ENCODE measurements around the gene GPR137C.

GPR137C gene

DNA sequence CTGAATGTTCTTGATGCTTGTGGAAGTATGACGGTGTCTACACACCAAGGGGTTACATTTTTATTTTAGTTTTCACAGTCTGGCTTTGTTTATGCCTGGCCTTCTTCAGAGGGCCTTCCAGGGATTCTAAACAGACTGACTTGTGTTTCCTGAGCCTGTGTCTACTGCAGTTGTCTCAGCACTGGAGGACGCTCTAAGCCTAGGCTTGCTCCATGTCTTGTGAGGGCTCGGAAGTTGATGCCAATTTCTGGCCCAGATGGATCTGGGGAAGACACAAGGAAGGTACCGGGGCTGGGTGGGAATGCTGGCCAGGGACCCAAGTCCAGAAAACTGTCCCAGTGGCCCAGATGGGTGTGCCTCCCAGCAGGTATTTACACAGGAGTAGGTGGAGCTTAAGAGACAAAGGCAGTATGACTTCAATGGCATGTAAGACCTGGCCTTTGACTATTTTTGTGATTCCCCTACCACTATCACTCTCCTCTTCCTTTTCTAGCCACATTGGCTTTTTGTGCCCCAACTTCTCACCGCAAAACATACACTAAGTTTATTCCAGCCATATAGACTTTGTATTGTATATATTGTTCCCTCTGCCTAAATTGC lies 56.9 kb downstream of the GPR137C start:
- no peak overlapping the region for H3K4me3 ChIP-seq (ENCODE audit: low read depth, low read length)
- H3K27ac ChIP-seq (ENCODE audit: low read depth, low read length), result no peak overlapping the region
- no peaks in the 10 kb centered on the region for H3K79me2 ChIP-seq (ENCODE audit: control insufficient read depth, insufficient read depth, low read length, unreplicated experiment)
- no peaks in the 10 kb centered on the region for H3K36me3 ChIP-seq (ENCODE audit: insufficient read depth, low read length)
- H3K27me3 ChIP-seq (ENCODE audit: insufficient read depth, low read length), result no peaks in the 10 kb centered on the region
- H2AFZ ChIP-seq (ENCODE audit: low read length, unreplicated experiment), result no peak overlapping the region
- H3K4me1 ChIP-seq (ENCODE audit: control insufficient read depth, insufficient read depth, low read length, unreplicated experiment), result no peaks in the 10 kb centered on the region

DNA sequence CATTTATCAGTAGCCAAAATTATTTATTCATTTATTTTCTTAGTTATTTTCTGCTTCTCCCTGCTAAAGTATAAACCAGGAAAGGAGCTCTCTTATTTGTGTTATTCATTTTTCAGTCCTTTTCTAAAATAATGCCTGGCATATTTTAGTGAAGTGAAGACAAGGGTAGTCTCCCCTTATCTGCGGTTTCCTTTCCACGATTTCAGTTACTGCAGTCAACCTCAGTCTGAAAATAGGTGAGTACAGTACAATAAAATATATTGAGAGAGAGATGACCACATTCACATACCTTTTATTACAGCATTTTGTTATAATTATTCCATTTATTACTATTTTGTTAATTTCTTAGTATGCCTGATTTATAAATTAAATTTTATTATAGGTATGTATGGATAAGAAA lies 57.6 kb downstream of the GPR137C start:
- Histone ChIP-seq H3K27ac (ENCODE audit: low read depth, low read length) (no peak overlapping the region), H3K4me1 (ENCODE audit: control insufficient read depth, insufficient read depth, low read length, unreplicated experiment) (no peaks in the 10 kb centered on the region), H3K4me3 (ENCODE audit: low read depth, low read length) (no peak overlapping the region), H3K27me3 (ENCODE audit: insufficient read depth, low read length) (no peaks in the 10 kb centered on the region), H3K36me3 (ENCODE audit: insufficient read depth, low read length) (no peaks in the 10 kb centered on the region), H2AFZ (ENCODE audit: low read length, unreplicated experiment) (no peak overlapping the region), H3K79me2 (ENCODE audit: control insufficient read depth, insufficient read depth, low read length, unreplicated experiment) (no peaks in the 10 kb centered on the region)

DNA sequence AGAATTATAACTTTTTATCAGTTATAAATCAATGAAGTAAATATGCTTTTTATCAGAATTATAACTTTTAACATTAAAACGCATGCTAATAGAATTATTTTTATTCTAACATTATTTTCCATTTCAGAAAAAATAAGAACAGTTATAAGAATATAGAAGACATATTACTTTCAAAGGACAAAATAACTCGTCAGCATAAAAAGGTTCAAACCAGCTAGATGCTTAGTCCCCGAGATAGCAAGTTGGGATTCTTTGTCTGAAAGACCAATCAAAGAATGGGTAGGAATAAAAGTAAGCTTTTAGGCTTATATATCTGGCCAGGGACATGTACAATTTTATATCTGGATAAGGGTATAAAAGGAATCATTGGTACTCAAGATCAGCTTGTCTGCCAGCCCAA lies 66.0 kb downstream of the GPR137C start:
- H3K4me3 ChIP-seq (ENCODE audit: low read depth, low read length), result no peak overlapping the region
- no peaks in the 10 kb centered on the region for H3K4me1 ChIP-seq (ENCODE audit: control insufficient read depth, insufficient read depth, low read length, unreplicated experiment)
- H3K27me3 ChIP-seq (ENCODE audit: insufficient read depth, low read length), result no peaks in the 10 kb centered on the region
- no peak overlapping the region for H2AFZ ChIP-seq (ENCODE audit: low read length, unreplicated experiment)
- no peaks in the 10 kb centered on the region for H3K79me2 ChIP-seq (ENCODE audit: control insufficient read depth, insufficient read depth, low read length, unreplicated experiment)
- no peaks in the 10 kb centered on the region for H3K36me3 ChIP-seq (ENCODE audit: insufficient read depth, low read length)
- H3K27ac ChIP-seq (ENCODE audit: low read depth, low read length), result no peak overlapping the region

DNA sequence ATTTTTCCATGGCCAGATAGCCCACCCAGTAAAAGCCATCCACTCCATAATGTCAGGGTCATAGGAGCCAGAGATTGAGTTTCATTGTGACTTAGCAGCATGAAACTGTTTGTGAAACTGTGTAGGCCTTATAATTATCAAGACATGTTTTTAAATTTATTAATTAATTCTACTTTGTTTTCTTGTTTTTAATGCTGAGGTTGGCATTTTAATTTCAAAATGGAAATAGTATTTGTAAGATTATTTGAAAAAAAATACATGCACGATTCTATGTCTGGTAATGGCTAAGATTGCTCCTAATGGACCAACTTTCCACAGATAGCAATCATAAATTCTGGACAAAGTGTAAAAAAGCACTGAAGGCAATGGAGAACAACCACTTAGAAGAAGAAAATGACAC lies 67.1 kb downstream of the GPR137C start:
- H3K27me3 ChIP-seq (ENCODE audit: insufficient read depth, low read length), result no peaks in the 10 kb centered on the region
- no peaks in the 10 kb centered on the region for H3K79me2 ChIP-seq (ENCODE audit: control insufficient read depth, insufficient read depth, low read length, unreplicated experiment)
- no peak overlapping the region for H2AFZ ChIP-seq (ENCODE audit: low read length, unreplicated experiment)
- no peaks in the 10 kb centered on the region for H3K36me3 ChIP-seq (ENCODE audit: insufficient read depth, low read length)
- H3K27ac ChIP-seq (ENCODE audit: low read depth, low read length), result no peak overlapping the region
- no peaks in the 10 kb centered on the region for H3K4me1 ChIP-seq (ENCODE audit: control insufficient read depth, insufficient read depth, low read length, unreplicated experiment)
- H3K4me3 ChIP-seq (ENCODE audit: low read depth, low read length), result no peak overlapping the region

DNA sequence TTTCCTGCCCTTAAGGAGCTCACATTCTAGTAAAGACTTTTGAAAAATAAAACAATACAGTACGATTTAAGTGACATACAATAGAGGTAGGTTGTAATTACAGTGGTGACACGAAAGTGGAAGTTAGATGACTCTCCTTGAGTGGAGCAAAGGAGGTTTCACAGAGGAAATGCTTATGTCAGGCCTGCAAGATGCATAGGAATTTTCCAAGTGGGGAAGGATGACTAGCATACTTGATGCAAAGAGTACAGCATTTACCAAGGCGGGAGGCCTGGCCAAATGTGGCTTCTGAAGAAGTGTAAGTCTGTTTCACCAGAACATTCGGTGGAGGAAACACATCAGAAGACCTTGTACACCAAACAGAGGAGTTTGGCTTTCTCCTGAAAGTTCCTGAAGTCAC lies 87.5 kb downstream of the GPR137C start:
- H3K4me1 ChIP-seq (ENCODE audit: control insufficient read depth, insufficient read depth, low read length, unreplicated experiment), result no peaks in the 10 kb centered on the region
- H3K4me3 ChIP-seq (ENCODE audit: low read depth, low read length), result no peak overlapping the region
- H3K79me2 ChIP-seq (ENCODE audit: control insufficient read depth, insufficient read depth, low read length, unreplicated experiment), result no peaks in the 10 kb centered on the region
- H3K36me3 ChIP-seq (ENCODE audit: insufficient read depth, low read length), result peaks cover 31% of the 10 kb centered on the region
- no peak overlapping the region for H3K27ac ChIP-seq (ENCODE audit: low read depth, low read length)
- H3K27me3 ChIP-seq (ENCODE audit: insufficient read depth, low read length), result no peaks in the 10 kb centered on the region
- no peak overlapping the region for H2AFZ ChIP-seq (ENCODE audit: low read length, unreplicated experiment)

DNA sequence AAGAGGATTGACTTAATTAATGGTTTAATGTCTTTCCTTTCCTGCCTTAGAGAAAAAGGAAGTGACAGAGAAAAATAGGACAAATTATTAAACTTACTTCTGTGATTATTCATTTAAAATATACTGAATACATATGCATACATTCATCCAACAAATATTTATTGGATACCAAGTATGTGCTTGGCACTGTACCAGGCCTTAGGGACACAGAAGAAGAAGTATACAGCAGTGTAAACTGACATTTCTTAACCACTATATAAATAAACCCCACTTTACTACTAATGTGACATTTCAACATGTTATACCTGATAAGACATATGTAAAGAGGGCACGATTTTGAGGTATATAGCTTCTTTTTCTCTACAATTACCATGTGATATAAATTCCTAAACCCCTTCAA lies 89.1 kb downstream of the GPR137C start:
- Histone ChIP-seq H3K36me3 (ENCODE audit: insufficient read depth, low read length) (peaks cover 37% of the 10 kb centered on the region), H3K4me1 (ENCODE audit: control insufficient read depth, insufficient read depth, low read length, unreplicated experiment) (no peaks in the 10 kb centered on the region), H3K4me3 (ENCODE audit: low read depth, low read length) (no peak overlapping the region), H2AFZ (ENCODE audit: low read length, unreplicated experiment) (no peak overlapping the region), H3K79me2 (ENCODE audit: control insufficient read depth, insufficient read depth, low read length, unreplicated experiment) (no peaks in the 10 kb centered on the region), H3K27me3 (ENCODE audit: insufficient read depth, low read length) (no peaks in the 10 kb centered on the region), H3K27ac (ENCODE audit: low read depth, low read length) (no peak overlapping the region)

DNA sequence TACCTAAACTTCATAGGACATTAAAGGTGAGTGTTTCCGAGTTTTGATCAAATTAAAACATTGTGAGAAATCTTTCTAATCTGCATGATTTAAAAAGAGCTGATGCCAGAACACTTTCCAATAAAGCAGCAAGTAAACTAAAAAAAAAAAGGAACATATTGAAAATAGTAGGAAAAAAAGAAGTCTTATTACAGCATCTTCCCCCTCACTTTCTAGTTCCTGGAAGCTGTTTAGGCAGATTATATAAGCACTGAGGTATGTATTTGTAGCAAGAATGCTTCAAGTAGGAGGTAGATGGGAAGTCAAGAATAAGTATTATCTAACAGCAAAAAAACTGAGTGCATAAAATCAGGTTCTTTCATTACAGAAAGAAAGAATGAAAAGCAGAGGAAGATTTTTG lies 96.9 kb downstream of the GPR137C start:
- Histone ChIP-seq H2AFZ (ENCODE audit: low read length, unreplicated experiment) (no peak overlapping the region), H3K4me1 (ENCODE audit: control insufficient read depth, insufficient read depth, low read length, unreplicated experiment) (no peaks in the 10 kb centered on the region), H3K27ac (ENCODE audit: low read depth, low read length) (no peak overlapping the region), H3K27me3 (ENCODE audit: insufficient read depth, low read length) (no peaks in the 10 kb centered on the region), H3K4me3 (ENCODE audit: low read depth, low read length) (no peak overlapping the region), H3K36me3 (ENCODE audit: insufficient read depth, low read length) (peaks cover 19% of the 10 kb centered on the region; the same call in 1 of the 2 replicates), H3K79me2 (ENCODE audit: control insufficient read depth, insufficient read depth, low read length, unreplicated experiment) (no peaks in the 10 kb centered on the region)

DNA sequence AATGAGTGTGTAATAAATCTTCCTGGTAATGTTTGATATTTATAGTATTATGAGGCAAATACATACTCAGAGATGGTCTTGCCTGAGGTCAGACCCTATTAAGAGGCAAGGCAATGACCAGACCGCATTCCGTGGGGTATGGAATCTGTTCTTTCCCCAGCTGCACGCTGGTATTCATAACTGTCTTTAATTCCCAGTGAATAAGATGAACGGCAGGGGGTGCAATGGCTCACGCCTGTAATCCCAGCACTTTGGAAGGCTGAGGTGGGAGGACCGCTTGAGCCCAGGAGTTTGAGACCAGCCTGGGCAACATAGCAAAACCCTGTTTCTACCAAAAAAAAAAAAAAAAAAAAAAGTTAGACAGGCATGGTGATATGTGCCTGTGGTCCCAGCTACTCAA lies 98.1 kb downstream of the GPR137C start:
- H3K4me3 ChIP-seq (ENCODE audit: low read depth, low read length), result no peak overlapping the region
- no peaks in the 10 kb centered on the region for H3K27me3 ChIP-seq (ENCODE audit: insufficient read depth, low read length)
- no peaks in the 10 kb centered on the region for H3K79me2 ChIP-seq (ENCODE audit: control insufficient read depth, insufficient read depth, low read length, unreplicated experiment)
- H2AFZ ChIP-seq (ENCODE audit: low read length, unreplicated experiment), result no peak overlapping the region
- H3K4me1 ChIP-seq (ENCODE audit: control insufficient read depth, insufficient read depth, low read length, unreplicated experiment), result no peaks in the 10 kb centered on the region
- peaks cover 19% of the 10 kb centered on the region; the same call in 1 of the 2 replicates for H3K36me3 ChIP-seq (ENCODE audit: insufficient read depth, low read length)
- no peak overlapping the region for H3K27ac ChIP-seq (ENCODE audit: low read depth, low read length)

DNA sequence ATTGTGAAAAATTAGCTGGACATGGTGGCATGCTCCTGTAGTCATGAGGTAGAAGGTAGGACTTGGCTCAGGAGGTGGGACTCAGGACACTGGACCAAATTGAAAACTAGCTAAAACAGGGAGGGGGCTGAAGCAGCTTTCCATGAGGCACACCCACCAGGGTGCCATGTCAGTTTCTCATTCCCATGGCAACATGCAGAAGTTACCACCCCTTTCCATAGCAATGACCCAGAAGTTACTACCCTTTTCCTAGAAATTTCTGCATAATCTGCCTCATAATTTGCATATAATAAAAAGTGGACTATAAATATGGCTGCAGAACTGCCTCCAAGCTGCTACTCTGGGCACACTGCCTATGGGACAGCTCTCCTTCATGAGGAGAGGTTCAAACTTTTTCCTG lies 104.3 kb downstream of the GPR137C start:
- Histone ChIP-seq H3K27ac (ENCODE audit: low read depth, low read length) (no peak overlapping the region), H2AFZ (ENCODE audit: low read length, unreplicated experiment) (no peak overlapping the region), H3K79me2 (ENCODE audit: control insufficient read depth, insufficient read depth, low read length, unreplicated experiment) (no peaks in the 10 kb centered on the region), H3K4me1 (ENCODE audit: control insufficient read depth, insufficient read depth, low read length, unreplicated experiment) (no peaks in the 10 kb centered on the region), H3K27me3 (ENCODE audit: insufficient read depth, low read length) (no peaks in the 10 kb centered on the region), H3K4me3 (ENCODE audit: low read depth, low read length) (no peak overlapping the region), H3K36me3 (ENCODE audit: insufficient read depth, low read length) (peaks cover 26% of the 10 kb centered on the region)

DNA sequence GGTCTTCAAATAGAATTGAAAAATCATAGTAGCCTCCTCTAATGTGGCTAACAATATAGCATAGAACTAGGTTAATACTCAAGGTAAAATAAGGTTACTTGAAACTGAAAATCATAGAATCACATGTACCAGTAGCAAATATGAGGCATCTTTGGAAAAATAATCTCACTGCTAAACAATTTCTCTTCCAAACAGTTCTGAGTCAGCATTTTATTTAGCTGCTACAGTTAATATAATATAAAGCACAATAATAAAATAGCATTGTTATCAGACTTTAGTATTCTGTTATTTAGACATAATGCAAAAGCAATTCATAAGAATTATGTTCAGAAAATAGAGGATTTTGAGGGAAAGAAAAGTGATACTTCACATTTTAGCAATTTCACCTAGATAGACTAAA lies 107.7 kb downstream of the GPR137C start:
- Histone ChIP-seq H3K27me3 (ENCODE audit: insufficient read depth, low read length) (no peaks in the 10 kb centered on the region), H3K4me3 (ENCODE audit: low read depth, low read length) (no peak overlapping the region), H2AFZ (ENCODE audit: low read length, unreplicated experiment) (no peak overlapping the region), H3K27ac (ENCODE audit: low read depth, low read length) (no peak overlapping the region), H3K36me3 (ENCODE audit: insufficient read depth, low read length) (peaks cover 23% of the 10 kb centered on the region), H3K4me1 (ENCODE audit: control insufficient read depth, insufficient read depth, low read length, unreplicated experiment) (no peaks in the 10 kb centered on the region), H3K79me2 (ENCODE audit: control insufficient read depth, insufficient read depth, low read length, unreplicated experiment) (no peaks in the 10 kb centered on the region)

DNA sequence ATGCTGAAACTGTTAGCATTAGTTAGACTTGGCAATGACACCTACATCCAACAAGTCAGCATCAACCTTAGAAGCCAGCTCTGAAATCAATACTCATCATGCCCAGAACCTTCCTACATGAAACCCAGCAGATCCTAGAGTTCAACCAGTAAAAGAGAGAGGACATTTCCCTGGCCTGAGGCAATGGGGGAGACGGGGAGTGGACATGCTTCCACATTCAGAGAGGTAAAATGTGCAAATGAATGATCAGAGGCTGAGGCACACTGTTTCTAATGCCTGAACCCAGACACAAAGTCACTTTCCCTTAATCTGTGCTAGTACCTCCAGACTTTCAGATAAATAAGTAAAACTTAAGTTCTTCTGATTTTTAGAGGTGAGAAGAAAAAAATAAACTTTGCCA lies 108.2 kb downstream of the GPR137C start:
- Histone ChIP-seq H3K27ac (ENCODE audit: low read depth, low read length) (no peak overlapping the region), H3K27me3 (ENCODE audit: insufficient read depth, low read length) (no peaks in the 10 kb centered on the region), H3K36me3 (ENCODE audit: insufficient read depth, low read length) (peaks cover 24% of the 10 kb centered on the region), H2AFZ (ENCODE audit: low read length, unreplicated experiment) (no peak overlapping the region), H3K4me1 (ENCODE audit: control insufficient read depth, insufficient read depth, low read length, unreplicated experiment) (no peaks in the 10 kb centered on the region), H3K79me2 (ENCODE audit: control insufficient read depth, insufficient read depth, low read length, unreplicated experiment) (no peaks in the 10 kb centered on the region), H3K4me3 (ENCODE audit: low read depth, low read length) (no peak overlapping the region)

All from ACC112 (cell line).